ENCODE results near the gene TMC3. TPM values are rescaled to one million over a fixed set of nuclear protein-coding genes. Genes with fewer than 3 reads are reported as not detected.

TMC3 gene
- total and polyA plus RNA-seq, 10 of the 15 experiments (the other 5 are each of a cell fraction or from before 2014, with no cell fraction given): 0.03 to 0.04 (median 0.04) TPM; not detected in 7

GRCh38 chr15:81341351-81341750 is 32.7 kb downstream of the TMC3 start:
- Histone ChIP-seq H3K9me3 (replicated peaks; ENCODE audit: control insufficient read depth, insufficient read depth, low read length) (no peaks in the 10 kb centered on the region), H3K27ac (ENCODE audit: control insufficient read depth, insufficient read depth) (no peak overlapping the region), H3K4me2 (ENCODE audit: control insufficient read depth, insufficient read depth) (no peak overlapping the region), H3K4me1 (ENCODE audit: control insufficient read depth, insufficient read depth, low read length) (no peaks in the 10 kb centered on the region; the same call in 1 of the 2 replicates), H3K36me3 (ENCODE audit: control insufficient read depth in 2 of 2, insufficient read depth in 2 of 2, low read length in 1 of 2) (no peaks in the 10 kb centered on the region), H3K27me3 (replicated peaks in 1 of 2; ENCODE audit: control insufficient read depth in 2 of 2, insufficient read depth in 2 of 2, low read length in 1 of 2) (no peaks in the 10 kb centered on the region), H3K9ac (ENCODE audit: control insufficient read depth, insufficient read depth, low read length) (no peak overlapping the region), H3K4me3 (no peak overlapping the region), H4K20me1 (ENCODE audit: control insufficient read depth, insufficient read depth) (no peaks in the 10 kb centered on the region), H3K79me2 (ENCODE audit: control insufficient read depth, insufficient read depth, low read length) (no peaks in the 10 kb centered on the region), H2AFZ (ENCODE audit: control insufficient read depth, low read depth, low read length) (no peak overlapping the region)
- ChIA-PET CTCF (interaction anchor here (1.1 to 11.3 kb wide), 3 partner anchors 66 to 229 kb away, joined by 3 to 142 read pairs (median 14); no protein-coding TSS in a partner anchor), POLR2A (no interaction called here), RAD21 (ENCODE audit: unreplicated experiment) (no interaction called here), SMC1A (ENCODE audit: uncharacterized antibody, unreplicated experiment) (no interaction called here)
- ATAC-seq (no peak), FAIRE-seq (no peak), DNase-seq (ENCODE audit: low read depth, low spot score) (no peak)
- intact Hi-C loops (cut with micrococcal nuclease; ENCODE audit: unreplicated experiment): no loop called here
- in situ Hi-C loops (cut with MboI): no loop called here
- BruUV-seq (replicated peaks): no TSS peak
- 43% methylated on average over 4 of the region's 4 CpGs for WGBS (ENCODE audit: insufficient coverage, insufficient replicate concordance, low lambda C conversion rate, missing lambda C conversion rate)
- TF ChIP-seq PBX3 (IDR thresholded peaks at IDR 0.05; ENCODE audit: insufficient replicate concordance, low read depth, low read length): no peak
- no peak for TF ChIP-seq RFX5 (IDR thresholded peaks at IDR 0.05; ENCODE audit: low read depth, low read length)
- TF ChIP-seq ESRRA (IDR thresholded peaks at IDR 0.05; ENCODE audit: low read length): no peak
- no peak for TF ChIP-seq SKIL (IDR thresholded peaks at IDR 0.05; ENCODE audit: low read depth, poor library complexity, severe bottlenecking)
- TF ChIP-seq HCFC1 (IDR thresholded peaks at IDR 0.05; ENCODE audit: low read length): no peak
- TF ChIP-seq ATF2 (IDR thresholded peaks at IDR 0.05; ENCODE audit: low read length): no peak
- TF ChIP-seq CHD1 (IDR thresholded peaks at IDR 0.05; ENCODE audit: low read depth, low read length): no peak
- TF ChIP-seq E2F8 (IDR thresholded peaks at IDR 0.05; ENCODE audit: low read depth, partially characterized antibody): no peak
- TF ChIP-seq NR2C1 (IDR thresholded peaks at IDR 0.05): no peak
- no peak for TF ChIP-seq ASH2L (IDR thresholded peaks at IDR 0.05; ENCODE audit: borderline replicate concordance, low read depth)
- no peak for TF ChIP-seq CBX3 (IDR thresholded peaks at IDR 0.05; ENCODE audit: borderline replicate concordance, low read depth)
- no peak for TF ChIP-seq NFYB (IDR thresholded peaks at IDR 0.05; ENCODE audit: insufficient read depth, low read depth, low read length)
- TF ChIP-seq SMAD1 (IDR thresholded peaks at IDR 0.05; ENCODE audit: low read depth, partially characterized antibody): no peak
- TF ChIP-seq TCF3 (IDR thresholded peaks at IDR 0.05; ENCODE audit: borderline replicate concordance, insufficient read depth, low read depth, low read length): no peak
- no peak for TF ChIP-seq BHLHE40 (IDR thresholded peaks at IDR 0.05; ENCODE audit: borderline replicate concordance in 1 of 2, low read depth in 2 of 2, low read length in 1 of 2)
- TF ChIP-seq TBL1XR1 (IDR thresholded peaks at IDR 0.05; ENCODE audit: low read depth, low read length): no peak
